ENCODE results near the gene WNK2.

WNK2 gene

GRCh38 chr9:93306579-93307091 is 122.7 kb downstream of the WNK2 start:
- no peak overlapping the region for H2AK5ac ChIP-seq (ENCODE audit: low read depth, low read length)
- H4K8ac ChIP-seq (ENCODE audit: low read depth, low read length), result no peak overlapping the region
- H3K79me1 ChIP-seq (ENCODE audit: low read depth, low read length), result peaks cover 2% of the 10 kb centered on the region
- H3K18ac ChIP-seq (ENCODE audit: low read length), result no peak overlapping the region
- H2BK120ac ChIP-seq (ENCODE audit: low read depth, low read length), result no peak overlapping the region
- no peak overlapping the region for H4K91ac ChIP-seq (ENCODE audit: low read depth, low read length, poor library complexity)
- no peak overlapping the region for H3K23ac ChIP-seq (ENCODE audit: low read depth, low read length, poor library complexity)
- no peak overlapping the region for H3K14ac ChIP-seq (ENCODE audit: low read length)
- H2AFZ ChIP-seq (ENCODE audit: low read length), result no peak overlapping the region
- H3K9ac ChIP-seq (ENCODE audit: low read depth, low read length, poor library complexity), result no peak overlapping the region
- H3K4me1 ChIP-seq (ENCODE audit: control insufficient read depth in 2 of 2, insufficient read depth in 1 of 2, low read depth in 1 of 2, low read length in 2 of 2), result peaks cover 2 to 4% of the 10 kb centered on the region in 2 donors
- no peaks in the 10 kb centered on the region for H3K27me3 ChIP-seq (ENCODE audit: control insufficient read depth in 3 of 3, insufficient read depth in 3 of 3, low read depth in 1 of 3, low read length in 3 of 3)
- no peak overlapping the region for H3K4me2 ChIP-seq (ENCODE audit: insufficient read depth, low read length, poor library complexity, severe bottlenecking)
- no peak for DNase-seq (ENCODE audit: low spot score)
- H3K9me3 ChIP-seq (replicated peaks in 1 of 2; ENCODE audit: control insufficient read depth in 2 of 2, insufficient read depth in 1 of 2, low read depth in 1 of 2, low read length in 2 of 2), result no peaks in the 10 kb centered on the region
- H2BK12ac ChIP-seq (ENCODE audit: low read length), result no peak overlapping the region
- no CpG with 5 or more reads among the region's 35 CpGs for WGBS, 2 donors (ENCODE audit: extremely low coverage in 2 of 2, insufficient read length in 2 of 2, insufficient replicate concordance in 1 of 2)
- H3K4ac ChIP-seq (ENCODE audit: low read length), result no peak overlapping the region
- H2BK5ac ChIP-seq (ENCODE audit: low read length), result no peak overlapping the region
- no peak overlapping the region for H3K27ac ChIP-seq (replicated peaks; ENCODE audit: low read length)
- no peak overlapping the region for H2BK15ac ChIP-seq (ENCODE audit: low read length)
- no peaks in the 10 kb centered on the region for H3K36me3 ChIP-seq (replicated peaks in 1 of 2; ENCODE audit: control insufficient read depth in 2 of 2, insufficient read depth in 2 of 2, low read length in 2 of 2)
- no peak overlapping the region for H3K4me3 ChIP-seq (ENCODE audit: low read length in 2 of 2)

- Histone ChIP-seq H2BK12ac (ENCODE audit: low read length) (no peak overlapping the region), H3K27ac (replicated peaks; ENCODE audit: low read length) (no peak overlapping the region), H3K23ac (ENCODE audit: low read depth, low read length, poor library complexity) (peak overlapping the region; percentile 27), H3K9ac (ENCODE audit: low read depth, low read length, poor library complexity) (peak overlapping the region; percentile 53), H3K4me3 (ENCODE audit: low read length in 2 of 2) (no peak overlapping the region), H3K9me3 (replicated peaks in 1 of 2; ENCODE audit: control insufficient read depth in 2 of 2, insufficient read depth in 1 of 2, low read depth in 1 of 2, low read length in 2 of 2) (no peaks in the 10 kb centered on the region), H2BK15ac (ENCODE audit: low read length) (no peak overlapping the region), H3K36me3 (replicated peaks in 1 of 2; ENCODE audit: control insufficient read depth in 2 of 2, insufficient read depth in 2 of 2, low read length in 2 of 2) (no peaks in the 10 kb centered on the region), H2BK120ac (ENCODE audit: low read depth, low read length) (no peak overlapping the region), H3K14ac (ENCODE audit: low read length) (peak overlapping the region; percentile 23), H2BK5ac (ENCODE audit: low read length) (peak overlapping the region; percentile 13), H3K27me3 (ENCODE audit: control insufficient read depth in 3 of 3, insufficient read depth in 3 of 3, low read depth in 1 of 3, low read length in 3 of 3) (no peaks in the 10 kb centered on the region), H3K4me1 (ENCODE audit: control insufficient read depth in 2 of 2, insufficient read depth in 1 of 2, low read depth in 1 of 2, low read length in 2 of 2) (peaks cover 2 to 4% of the 10 kb centered on the region in 2 donors), H3K4ac (ENCODE audit: low read length) (no peak overlapping the region), H4K8ac (ENCODE audit: low read depth, low read length) (no peak overlapping the region), H3K18ac (ENCODE audit: low read length) (peak overlapping the region; percentile 44), H3K79me1 (ENCODE audit: low read depth, low read length) (peaks cover under 1% of the 10 kb centered on the region), H4K91ac (ENCODE audit: low read depth, low read length, poor library complexity) (no peak overlapping the region), H3K4me2 (ENCODE audit: insufficient read depth, low read length, poor library complexity, severe bottlenecking) (no peak overlapping the region), H2AK5ac (ENCODE audit: low read depth, low read length) (no peak overlapping the region), H2AFZ (ENCODE audit: low read length) (peak overlapping the region; percentile 26)
- DNase-seq (ENCODE audit: low spot score), result no peak
- WGBS, 2 donors (ENCODE audit: extremely low coverage in 2 of 2, insufficient read length in 2 of 2, insufficient replicate concordance in 1 of 2), result no CpG with 5 or more reads among the region's 24 CpGs
These were observed 123.7 kb downstream of the WNK2 start for GRCh38 chr9:93307468-93308157.

- peak overlapping the region; percentile 53 for H3K9ac ChIP-seq (ENCODE audit: low read depth, low read length, poor library complexity)
- no peaks in the 10 kb centered on the region for H3K36me3 ChIP-seq (replicated peaks in 1 of 2; ENCODE audit: control insufficient read depth in 2 of 2, insufficient read depth in 2 of 2, low read length in 2 of 2)
- DNase-seq (ENCODE audit: low spot score), result no peak
- no peaks in the 10 kb centered on the region for H3K27me3 ChIP-seq (ENCODE audit: control insufficient read depth in 3 of 3, insufficient read depth in 3 of 3, low read depth in 1 of 3, low read length in 3 of 3)
- H3K23ac ChIP-seq (ENCODE audit: low read depth, low read length, poor library complexity), result peak overlapping the region; percentile 27
- H2BK15ac ChIP-seq (ENCODE audit: low read length), result no peak overlapping the region
- no peaks in the 10 kb centered on the region for H3K9me3 ChIP-seq (replicated peaks in 1 of 2; ENCODE audit: control insufficient read depth in 2 of 2, insufficient read depth in 1 of 2, low read depth in 1 of 2, low read length in 2 of 2)
- WGBS, 2 donors (ENCODE audit: extremely low coverage in 2 of 2, insufficient read length in 2 of 2, insufficient replicate concordance in 1 of 2), result no CpG with 5 or more reads among the region's 22 CpGs
- H3K4me3 ChIP-seq (ENCODE audit: low read length in 2 of 2), result no peak overlapping the region
- H3K18ac ChIP-seq (ENCODE audit: low read length), result peak overlapping the region; percentile 45
- no peak overlapping the region for H2BK12ac ChIP-seq (ENCODE audit: low read length)
- no peak overlapping the region for H2BK120ac ChIP-seq (ENCODE audit: low read depth, low read length)
- no peak overlapping the region for H4K91ac ChIP-seq (ENCODE audit: low read depth, low read length, poor library complexity)
- H4K8ac ChIP-seq (ENCODE audit: low read depth, low read length), result peak overlapping the region; percentile 53
- H3K4me2 ChIP-seq (ENCODE audit: insufficient read depth, low read length, poor library complexity, severe bottlenecking), result no peak overlapping the region
- H3K4ac ChIP-seq (ENCODE audit: low read length), result no peak overlapping the region
- no peaks in the 10 kb centered on the region for H3K79me1 ChIP-seq (ENCODE audit: low read depth, low read length)
- peak overlapping the region; percentile 23 for H3K14ac ChIP-seq (ENCODE audit: low read length)
- H2BK5ac ChIP-seq (ENCODE audit: low read length), result peak overlapping the region; percentile 13
- H3K27ac ChIP-seq (replicated peaks; ENCODE audit: low read length), result no peak overlapping the region
- no peak overlapping the region for H2AFZ ChIP-seq (ENCODE audit: low read length)
- no peak overlapping the region for H2AK5ac ChIP-seq (ENCODE audit: low read depth, low read length)
- peaks cover 2 to 4% of the 10 kb centered on the region in 2 donors for H3K4me1 ChIP-seq (ENCODE audit: control insufficient read depth in 2 of 2, insufficient read depth in 1 of 2, low read depth in 1 of 2, low read length in 2 of 2)
These were observed 124.2 kb downstream of the WNK2 start for GRCh38 chr9:93308158-93308602.

GRCh38 chr9:93308676-93309075 is 124.7 kb downstream of the WNK2 start:
- no peak overlapping the region for H2AK5ac ChIP-seq (ENCODE audit: low read depth, low read length)
- no peaks in the 10 kb centered on the region for H3K79me1 ChIP-seq (ENCODE audit: low read depth, low read length)
- no peak overlapping the region for H3K23ac ChIP-seq (ENCODE audit: low read depth, low read length, poor library complexity)
- no CpG with 5 or more reads among the region's 7 CpGs for WGBS, 2 donors (ENCODE audit: extremely low coverage in 2 of 2, insufficient read length in 2 of 2, insufficient replicate concordance in 1 of 2)
- H3K4ac ChIP-seq (ENCODE audit: low read length), result no peak overlapping the region
- no peak overlapping the region for H3K14ac ChIP-seq (ENCODE audit: low read length)
- no peaks in the 10 kb centered on the region for H3K27me3 ChIP-seq (ENCODE audit: control insufficient read depth in 3 of 3, insufficient read depth in 3 of 3, low read depth in 1 of 3, low read length in 3 of 3)
- H3K4me1 ChIP-seq (ENCODE audit: control insufficient read depth in 2 of 2, insufficient read depth in 1 of 2, low read depth in 1 of 2, low read length in 2 of 2), result peaks cover 2 to 4% of the 10 kb centered on the region in 2 donors
- H3K9me3 ChIP-seq (replicated peaks in 1 of 2; ENCODE audit: control insufficient read depth in 2 of 2, insufficient read depth in 1 of 2, low read depth in 1 of 2, low read length in 2 of 2), result no peaks in the 10 kb centered on the region
- no peak overlapping the region for H2BK120ac ChIP-seq (ENCODE audit: low read depth, low read length)
- no peak for DNase-seq (ENCODE audit: low spot score)
- no peak overlapping the region for H3K18ac ChIP-seq (ENCODE audit: low read length)
- no peak overlapping the region for H4K8ac ChIP-seq (ENCODE audit: low read depth, low read length)
- H3K4me3 ChIP-seq (ENCODE audit: low read length in 2 of 2), result no peak overlapping the region
- no peak overlapping the region for H3K9ac ChIP-seq (ENCODE audit: low read depth, low read length, poor library complexity)
- no peak overlapping the region for H3K27ac ChIP-seq (replicated peaks; ENCODE audit: low read length)
- H3K36me3 ChIP-seq (replicated peaks in 1 of 2; ENCODE audit: control insufficient read depth in 2 of 2, insufficient read depth in 2 of 2, low read length in 2 of 2), result no peaks in the 10 kb centered on the region
- no peak overlapping the region for H2BK5ac ChIP-seq (ENCODE audit: low read length)
- H2BK15ac ChIP-seq (ENCODE audit: low read length), result no peak overlapping the region
- H4K91ac ChIP-seq (ENCODE audit: low read depth, low read length, poor library complexity), result no peak overlapping the region
- H2AFZ ChIP-seq (ENCODE audit: low read length), result no peak overlapping the region
- no peak overlapping the region for H2BK12ac ChIP-seq (ENCODE audit: low read length)
- no peak overlapping the region for H3K4me2 ChIP-seq (ENCODE audit: insufficient read depth, low read length, poor library complexity, severe bottlenecking)

Data from neuronal stem cell (in vitro differentiated cells).